Gastrocnemius medialis (tissue), 4 donors: ENCODE measurements around the gene SULT1C3.

Experiments
- CTCF ChIP-seq, 5 experiments: fragments of 450-650 bp in 3 of 5; fragments of 200-600 bp in 2 of 5; sonication (generic) in 2 of 5; IDR thresholded peaks in 4 of 5; conservative IDR thresholded peaks in 1 of 5; 1 replicate in 4 of 5; 2 replicates in 1 of 5; pipeline ENCODE4 v1.5.1; 2016 to 2019; ENCODE audit warnings: antibody characterized with exemption in 5 of 5, mild to moderate bottlenecking in 3 of 5, moderate library complexity in 3 of 5
- POLR2A ChIP-seq, 2 donors: fragments of 450-650 bp; IDR thresholded peaks; one replicate each; pipeline ENCODE4 v1.6.1; 2017; ENCODE audit warnings: antibody characterized with exemption in 2 of 2, mild to moderate bottlenecking in 2 of 2, moderate library complexity in 2 of 2

- no peak for TF ChIP-seq CTCF (IDR thresholded peaks at IDR 0.05 in 4 of 5, conservative IDR thresholded peaks at IDR 0.05 in 1 of 5)
- TF ChIP-seq POLR2A (IDR thresholded peaks at IDR 0.05) = no peak
Measured at GRCh38 chr2:108229875-108230274, 9.9 kb upstream of the SULT1C3 start.
